Heart left ventricle (tissue), 16 donors: ENCODE data around the gene GRIN3B. TPM values are rescaled to one million over a fixed set of nuclear protein-coding genes. Genes with fewer than 3 reads are reported as not detected.

ENCODE experiments used
- ATAC-seq, 4 donors: fragments of 200-7000 bp; cut with Tn5 transposase; one replicate each; pipeline ENCODE4 v1.9.1; 2020 to 2022; ENCODE audit warnings: moderate library complexity in 4 of 4, mild to moderate bottlenecking in 3 of 4, moderate number of reproducible peaks in 1 of 4
- DNase-seq, 5 donors: peaks; one replicate each; pipeline ENCODE4 v3.0.0-alpha.2; 2020
- H3K27ac ChIP-seq, 12 donors: fragments of 200-600 bp; sonication (generic) in 4 of 12; one replicate each; pipeline versions ENCODE4 v1.5.0 to v1.8.0; 2016 to 2022; ENCODE audit warnings: mild to moderate bottlenecking in 2 of 12
- H3K27me3 ChIP-seq, 9 donors: fragments of 200-600 bp; sonication (generic) in 2 of 9; one replicate each; pipeline versions ENCODE4 v1.5.1 to v1.8.0; 2016 to 2022; ENCODE audit warnings: mild to moderate bottlenecking in 3 of 9
- H3K36me3 ChIP-seq, 9 donors: fragments of 200-600 bp; sonication (generic) in 2 of 9; one replicate each; pipeline versions ENCODE4 v1.5.0 to v1.8.0; 2018 to 2022; ENCODE audit warnings: mild to moderate bottlenecking in 2 of 9
- H3K4me1 ChIP-seq, 12 donors: fragments of 200-600 bp; sonication (generic) in 4 of 12; one replicate each; pipeline versions ENCODE4 v1.5.0 to v1.8.0; 2016 to 2022; ENCODE audit warnings: mild to moderate bottlenecking in 3 of 12
- H3K4me3 ChIP-seq, 12 donors: fragments of 200-600 bp; sonication (generic) in 4 of 12; one replicate each; pipeline versions ENCODE4 v1.5.0 to v1.8.0; 2017 to 2022; ENCODE audit warnings: mild to moderate bottlenecking in 9 of 12, moderate library complexity in 4 of 12
- H3K9me3 ChIP-seq, 12 donors: fragments of 200-600 bp; sonication (generic) in 4 of 12; one replicate each; pipeline versions ENCODE4 v1.5.0 to v1.8.0; 2016 to 2022; ENCODE audit warnings: mild to moderate bottlenecking in 1 of 12
- CTCF ChIP-seq, 12 donors: fragments of 200-600 bp; sonication (generic) in 4 of 12; IDR thresholded peaks; one replicate each; pipeline versions ENCODE4 v1.5.0 to v1.8.0; 2018 to 2022; ENCODE audit warnings: antibody characterized with exemption in 12 of 12, mild to moderate bottlenecking in 5 of 12
- POLR2A ChIP-seq, 2 donors: fragments of 450-650 bp; IDR thresholded peaks; one replicate each; pipeline ENCODE4 v1.6.1; 2017; ENCODE audit warnings: antibody characterized with exemption in 2 of 2, mild to moderate bottlenecking in 2 of 2, moderate library complexity in 2 of 2
- WGBS, 4 donors: extraction: QIAGEN DNeasy Blood & Tissue Kit in 2 of 4; methylation state at CpG; one replicate each; pipeline versions ENCODE4 v1.1.5 to v1.1.7; 2013 to 2018; 5-methylcytosine and 5-hydroxymethylcytosine counted together
- intact Hi-C, 10 donors: fragments of 100-400 bp; cut with DNase I; formaldehyde crosslinking; loops; one replicate each; pipeline versions ENCODE4 v1.11.1 to v1.14.2; 2022
- polyA plus RNA-seq, 2 donors: library from polyadenylated mRNA; stranded (reverse); fragments of 200-250 nt; gene quantifications; one replicate each; pipeline ENCODE4 v1.2.3, GENCODE V29; 2013
- total RNA-seq, 9 donors: library from RNA; depleted of rRNA in 2 of 9; stranded (reverse); fragments of >200 nt in 2 of 9; fragmentation: NEBNext Ultra II Directional in 3 of 9; extraction: Animal tissue kit (Norgen Biotek cat#: 25700) in 3 of 9; gene quantifications; one replicate each; pipeline versions ENCODE4 v1.1.0 to v1.2.4, GENCODE V29; 2016 to 2023
- donor health status: ischemic (EF 13 %, LVEDD 7.1; RV severe dilation, severe dysfunction).
- donor health status: healthy with polysubstance abuse.
- donor health status: DM: no; HTN: yes; CAD: no.
- donor health status: DM: no; HTN: no; CAD: no.
- donor health status: ischemic (EF 25% LVEDD 6.9; RV normal size, moderate dysfunction).
- donor health status: ischemic (EF 25% LVEDD 5.7; RV mildly dilated, moderate dysfunction).
- donor health status: healthy.
- donor health status: DM: yes; HTN: yes; CAD: no.
- donor health status: ischemic (EF 35%, LVEDD 5.7; RV mildly dilated, moderate dysfunction).
- donor health status: nonischemic (EF 11% LVEDD 7.7; RV severe dilation, severe dysfunction).
- donor health status: DM: yes; HTN: yes; CAD: no.
- donor health status: PGD.
- donor health status: ischemic (EF 29% LVEDD 5.4; RV normal size, mild dysfunction).
- donor health status: nonischemic (EF 23%, LVEDD 6.1; RV moderate dilation, normal function).

GRIN3B gene
- total and polyA plus RNA-seq, 11 donors, result 0.01 to 0.51 (median 0.09) TPM; not detected in 8

- H3K4me1 ChIP-seq, result peaks cover 0 to 14% (median 6%) of the 10 kb centered on the region in 12 donors
- no peak overlapping the region for H3K27ac ChIP-seq
- no peak overlapping the region for H3K4me3 ChIP-seq
- intact Hi-C loops, result no loop called here
- DNase-seq (no peak), ATAC-seq (no peak)
- peaks cover 0 to 43% (median 14%) of the 10 kb centered on the region in 9 donors for H3K36me3 ChIP-seq
- H3K9me3 ChIP-seq, result no peaks in the 10 kb centered on the region
- no peak for TF ChIP-seq POLR2A (IDR thresholded peaks at IDR 0.05)
- TF ChIP-seq CTCF (IDR thresholded peaks at IDR 0.05), result no peak
- whole genome bisulfite sequencing, 4 donors, result 93 to 96% (median 95%) methylated on average over 16 to 18 of the region's 18 CpGs
- peaks cover 15 to 48% (median 37%) of the 10 kb centered on the region in 9 donors for H3K27me3 ChIP-seq
Measured at GRCh38 chr19:994516-994915, 5.7 kb upstream of the GRIN3B start.

- H3K36me3 ChIP-seq, result peaks cover 0 to 35% (median 9%) of the 10 kb centered on the region in 9 donors
Measured at GRCh38 chr19:995051-995827, 5.0 kb upstream of the GRIN3B start.

GRCh38 chr19:996051-996838 lies 4.0 kb upstream of the GRIN3B start:
- ATAC-seq, result peak in 1 of 4 donors; percentile 17

More at GRCh38 chr19:995051-995827, 5.0 kb upstream of the GRIN3B start:
- H3K4me1 ChIP-seq, result peaks cover 0 to 17% (median 6%) of the 10 kb centered on the region in 12 donors
- WGBS, 4 donors, result 69 to 84% (median 79%) methylated on average over 18 to 26 of the region's 26 CpGs
- no peaks in the 10 kb centered on the region for H3K9me3 ChIP-seq
- TF ChIP-seq CTCF (IDR thresholded peaks at IDR 0.05) (no peak), POLR2A (IDR thresholded peaks at IDR 0.05) (no peak)
- peaks cover 20 to 55% (median 44%) of the 10 kb centered on the region in 9 donors for H3K27me3 ChIP-seq
- intact Hi-C loops, result no loop called here
- no peak for ATAC-seq
- DNase-seq, result no peak
- no peak overlapping the region for H3K4me3 ChIP-seq
- H3K27ac ChIP-seq, result no peak overlapping the region

More at GRCh38 chr19:996051-996838, 4.0 kb upstream of the GRIN3B start:
- H3K9me3 ChIP-seq, result no peaks in the 10 kb centered on the region
- intact Hi-C loops, result no loop called here
- peaks cover 0 to 27% (median 9%) of the 10 kb centered on the region in 12 donors for H3K4me1 ChIP-seq
- no peak overlapping the region for H3K4me3 ChIP-seq
- WGBS, 4 donors, result 6 to 15% (median 12%) methylated on average over 36 to 64 of the region's 64 CpGs
- TF ChIP-seq CTCF (IDR thresholded peaks at IDR 0.05), result no peak
- TF ChIP-seq POLR2A (IDR thresholded peaks at IDR 0.05), result no peak
- DNase-seq, result no peak
- peaks cover 27 to 64% (median 50%) of the 10 kb centered on the region in 9 donors for H3K27me3 ChIP-seq
- H3K27ac ChIP-seq, result no peak overlapping the region
- H3K36me3 ChIP-seq, result peaks cover 0 to 28% (median 4%) of the 10 kb centered on the region in 9 donors
